HepG2 (cell line): ENCODE data around the gene HDHD3. TPM values are rescaled to one million over a fixed set of nuclear protein-coding genes. Genes with fewer than 3 reads are reported as not detected.
A peak's percentile ranks its signal among the peaks of the same experiment; 100 is the strongest.

Experiments used
- AKAP8 ChIP-seq: sonication (generic); formaldehyde crosslinking; IDR thresholded peaks from 2 replicates; pipeline ENCODE4 v1.5.1; 2020; ENCODE audit warnings: mild to moderate bottlenecking, missing genetic modification reagents
- CBX1 ChIP-seq: IDR thresholded peaks from one replicate; pipeline ENCODE4 v1.6.1; 2016; ENCODE audit warnings: antibody characterized with exemption, low read depth
- CREB1 ChIP-seq, 2 experiments: fragments of 450-650 bp in 1 of 2; IDR thresholded peaks; 2 replicates each; pipeline ENCODE4 v1.6.1; 2016 to 2017; ENCODE audit warnings: control low read depth in 1 of 2, mild to moderate bottlenecking in 1 of 2, missing compliant biosample characterization in 1 of 2, missing genetic modification characterization in 1 of 2
- FOXO4 ChIP-seq: sonication (generic); formaldehyde crosslinking; conservative IDR thresholded peaks from 2 replicates; pipeline ENCODE4 v1.8.1; 2023; ENCODE audit warnings: missing genetic modification reagents
- HBP1 ChIP-seq: IDR thresholded peaks from 2 replicates; pipeline ENCODE4 v1.6.1; 2016; ENCODE audit warnings: low read depth, control low read depth
- IRF2 ChIP-seq: IDR thresholded peaks from 2 replicates; pipeline ENCODE4 v1.6.1; 2018; ENCODE audit warnings: missing genetic modification reagents, missing compliant biosample characterization
- JUNB ChIP-seq: sonication (generic); formaldehyde crosslinking; IDR thresholded peaks from 2 replicates; pipeline ENCODE4 v1.8.0; 2022; ENCODE audit warnings: missing genetic modification reagents, mild to moderate bottlenecking, borderline replicate concordance
- JUND ChIP-seq: sonication (generic); formaldehyde crosslinking; IDR thresholded peaks from 2 replicates; pipeline ENCODE4 v1.8.0; 2022; ENCODE audit warnings: mild to moderate bottlenecking, missing genetic modification reagents
- NFIB ChIP-seq: sonication (generic); formaldehyde crosslinking; IDR thresholded peaks from 2 replicates; pipeline ENCODE4 v1.9.0; 2021; ENCODE audit warnings: missing genetic modification reagents, mild to moderate bottlenecking, borderline replicate concordance
- PHB2 ChIP-seq: fragments of 450-650 bp; IDR thresholded peaks from 2 replicates; pipeline ENCODE4 v1.6.1; 2018; ENCODE audit not compliant: partially characterized antibody
- RBM39 ChIP-seq: fragments of 200-400 bp; formaldehyde crosslinking; IDR thresholded peaks from one replicate; pipeline ENCODE4 v1.6.1; 2018; ENCODE audit warnings: antibody characterized with exemption, mild to moderate bottlenecking, low read depth, low read length; ENCODE audit not compliant: poor library complexity, severe bottlenecking
- RNF219 ChIP-seq: sonication (generic); formaldehyde crosslinking; IDR thresholded peaks from 2 replicates; pipeline ENCODE4 v1.5.0; 2020; ENCODE audit warnings: mild to moderate bottlenecking, missing genetic modification reagents
- THAP7 ChIP-seq: sonication (generic); formaldehyde crosslinking; IDR thresholded peaks from 2 replicates; pipeline ENCODE4 v1.8.1; 2023; ENCODE audit warnings: mild to moderate bottlenecking, missing genetic modification reagents
- ZNF10 ChIP-seq: sonication (generic); formaldehyde crosslinking; IDR thresholded peaks from 2 replicates; pipeline ENCODE4 v1.4.0; 2020; ENCODE audit warnings: mild to moderate bottlenecking, low read depth, missing genetic modification reagents, borderline replicate concordance
- ZNF260 ChIP-seq: sonication (generic); formaldehyde crosslinking; IDR thresholded peaks from 2 replicates; pipeline ENCODE4 v1.4.0; 2020; ENCODE audit warnings: missing genetic modification reagents, low read depth, mild to moderate bottlenecking, borderline replicate concordance
- ZNF564 ChIP-seq: sonication (generic); formaldehyde crosslinking; IDR thresholded peaks from 2 replicates; pipeline ENCODE4 v1.8.1; 2023; ENCODE audit warnings: mild to moderate bottlenecking, missing genetic modification reagents
- ZNF569 ChIP-seq: sonication (generic); formaldehyde crosslinking; IDR thresholded peaks from 2 replicates; pipeline ENCODE4 v1.5.0; 2020; ENCODE audit warnings: mild to moderate bottlenecking, missing genetic modification reagents, moderate library complexity, borderline replicate concordance
- ZNF670 ChIP-seq: sonication (generic); formaldehyde crosslinking; IDR thresholded peaks from 2 replicates; pipeline ENCODE4 v1.8.0; 2022; ENCODE audit warnings: mild to moderate bottlenecking, missing genetic modification reagents, borderline replicate concordance
- ZNF788 ChIP-seq: sonication (generic); formaldehyde crosslinking; IDR thresholded peaks from 2 replicates; pipeline ENCODE4 v1.5.0; 2020; ENCODE audit warnings: mild to moderate bottlenecking, missing genetic modification reagents, borderline replicate concordance
- ZXDC ChIP-seq: sonication (generic); formaldehyde crosslinking; IDR thresholded peaks from 2 replicates; pipeline ENCODE4 v1.5.0; 2020; ENCODE audit warnings: mild to moderate bottlenecking, missing genetic modification reagents
- polyA plus RNA-seq, 8 experiments: library from polyadenylated mRNA; depleted of rRNA in 3 of 8; stranded (reverse) in 7 of 8; unstranded in 1 of 8; fragments of >200 nt; fragmentation: Illumina TruSeq in 4 of 8; extraction: Trizol in 4 of 8; gene quantifications; 2 replicates each; pipeline versions ENCODE4 v1.2.1 to v1.2.3, GENCODE V29; 2011 to 2016; ENCODE audit warnings: low read depth in 4 of 8, missing spikeins in 1 of 8, mixed read lengths in 1 of 8; ENCODE audit not compliant: insufficient read depth in 1 of 8
- total RNA-seq, 5 experiments: library from RNA; depleted of rRNA; stranded (reverse); fragments of >200 nt; fragmentation: Illumina TruSeq; extraction: Trizol; gene quantifications; 2 replicates each; pipeline ENCODE4 v1.2.3, GENCODE V29; 2016; ENCODE audit warnings: low read depth in 1 of 5

Gene HDHD3
- total and polyA plus RNA-seq, 2 of the 13 experiments (the other 11 are each of a cell fraction or from before 2014, with no cell fraction given) = 23.1 to 38.5 TPM

DNA sequence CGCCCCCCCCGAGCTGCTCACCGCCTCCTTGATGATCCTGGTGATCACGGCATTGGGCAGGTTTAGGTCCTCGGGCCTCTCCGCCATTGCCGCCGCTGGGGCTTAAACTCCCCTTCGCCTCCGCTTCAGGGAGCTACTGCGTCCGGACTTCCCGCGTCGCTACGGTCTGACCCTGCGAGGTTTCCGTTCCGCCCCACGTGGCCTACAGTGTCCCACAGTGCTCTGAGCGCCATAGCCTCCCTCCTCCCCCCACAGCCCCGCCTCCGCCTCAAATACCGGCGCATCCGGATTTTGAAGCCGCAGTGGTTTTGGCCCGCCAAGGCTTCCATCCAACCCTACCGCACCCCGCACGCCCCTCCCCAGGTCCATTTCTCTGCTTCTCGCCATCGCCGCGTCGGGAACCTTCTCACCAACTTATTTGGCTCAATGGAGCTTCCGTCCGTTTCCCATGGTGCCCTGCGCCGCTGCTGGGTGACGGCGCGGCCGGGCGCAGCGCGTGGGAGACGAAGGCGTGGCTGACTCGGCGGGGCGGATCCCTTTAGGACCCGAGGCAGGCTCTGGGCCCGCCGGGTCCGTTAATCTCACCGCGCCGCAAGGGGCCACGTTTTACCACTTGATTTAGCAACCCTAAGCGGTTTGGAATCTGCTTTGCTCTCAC is 33.5 kb upstream of the HDHD3 start, which contains the start of the genes C9orf43 and POLE3 (continued):
- TF ChIP-seq FOXO4 (no peak), ZNF569 (CRISPR knock-in tag) (no peak), NFIB (no peak), CREB1 (IDR thresholded peaks at IDR 0.05) (peak; percentile 77), CREB1 (CRISPR knock-in tag; IDR thresholded peaks at IDR 0.05) (peak; percentile 91), THAP7 (CRISPR knock-in tag) (0 out of 2 replicates have a peak, but pooled peaks have one; percentile 30), AKAP8 (0 out of 2 replicates have a peak, but pooled peaks have one; percentile 50), ZNF670 (peak; percentile 58; the same call in 1 of the 2 replicates), ZNF10 (CRISPR knock-in tag) (no peak), CBX1 (peak; percentile 62), JUND (CRISPR knock-in tag) (no peak; the same call in none of the 2 replicates), HBP1 (CRISPR knock-in tag) (peak; percentile 91; the same call in 1 of the 2 replicates), IRF2 (CRISPR knock-in tag) (peak; percentile 89), ZXDC (CRISPR knock-in tag) (peak; percentile 89), JUNB (CRISPR knock-in tag) (no peak), ZNF260 (CRISPR knock-in tag) (peak; percentile 60; the same call in 1 of the 2 replicates), ZNF788 (peak; percentile 92; the same call in 1 of the 2 replicates), ZNF564 (no peak), RBM39 (peak; percentile 85), RNF219 (peak; percentile 34; the same call in 1 of the 2 replicates), PHB2 (no peak)
